SH-SY5Y (cell line): ENCODE measurements around the gene SH3TC2.

Experiments used
- GATA2 ChIP-seq: IDR thresholded peaks from 2 replicates; pipeline ENCODE4 v1.6.1; 2011; ENCODE audit warnings: mild to moderate bottlenecking, low read depth, low read length
- GATA3 ChIP-seq: IDR thresholded peaks from 2 replicates; pipeline ENCODE4 v1.6.1; 2011; ENCODE audit warnings: low read depth, mild to moderate bottlenecking, low read length, moderate library complexity

GRCh38 chr5:149072791-149073190 is 9.9 kb upstream of the SH3TC2 start:
- no peak for TF ChIP-seq GATA2
- no peak for TF ChIP-seq GATA3
